ENCODE results near the gene ADAM19.

GRCh38 chr5:157563373-157563928 is 12.1 kb downstream of the ADAM19 start:
- TF ChIP-seq, protein P1, sequence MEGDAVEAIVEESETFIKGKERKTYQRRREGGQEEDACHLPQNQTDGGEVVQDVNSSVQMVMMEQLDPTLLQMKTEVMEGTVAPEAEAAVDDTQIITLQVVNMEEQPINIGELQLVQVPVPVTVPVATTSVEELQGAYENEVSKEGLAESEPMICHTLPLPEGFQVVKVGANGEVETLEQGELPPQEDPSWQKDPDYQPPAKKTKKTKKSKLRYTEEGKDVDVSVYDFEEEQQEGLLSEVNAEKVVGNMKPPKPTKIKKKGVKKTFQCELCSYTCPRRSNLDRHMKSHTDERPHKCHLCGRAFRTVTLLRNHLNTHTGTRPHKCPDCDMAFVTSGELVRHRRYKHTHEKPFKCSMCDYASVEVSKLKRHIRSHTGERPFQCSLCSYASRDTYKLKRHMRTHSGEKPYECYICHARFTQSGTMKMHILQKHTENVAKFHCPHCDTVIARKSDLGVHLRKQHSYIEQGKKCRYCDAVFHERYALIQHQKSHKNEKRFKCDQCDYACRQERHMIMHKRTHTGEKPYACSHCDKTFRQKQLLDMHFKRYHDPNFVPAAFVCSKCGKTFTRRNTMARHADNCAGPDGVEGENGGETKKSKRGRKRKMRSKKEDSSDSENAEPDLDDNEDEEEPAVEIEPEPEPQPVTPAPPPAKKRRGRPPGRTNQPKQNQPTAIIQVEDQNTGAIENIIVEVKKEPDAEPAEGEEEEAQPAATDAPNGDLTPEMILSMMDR (IDR thresholded peaks at IDR 0.05): no peak
- TF ChIP-seq EZH2 (IDR thresholded peaks at IDR 0.05): no peak
- no peak for TF ChIP-seq EZH2phosphoT487 (IDR thresholded peaks at IDR 0.05)
